WTC11 (cell line): ENCODE data around the gene FABP3. TPM values are rescaled to one million over a fixed set of nuclear protein-coding genes. Genes with fewer than 3 reads are reported as not detected.

ENCODE experiments used
- ATAC-seq: fragments of 200-7000 bp; cut with Tn5 transposase; 2 replicates; pipeline ENCODE4 v1.10.0; 2021; ENCODE audit warnings: mild to moderate bottlenecking, moderate library complexity
- CTCF ChIA-PET: fragments of 300-600 bp; sonication (Branson Sonifier 250); formaldehyde crosslinking; loops from one replicate; lab custom pipeline; 2021; ENCODE audit warnings: antibody characterized with exemption; lab: Charles Lee
- POLR2A ChIA-PET: fragments of 350-600 bp; sonication (Branson Sonifier 250); formaldehyde crosslinking; loops from one replicate; lab custom pipeline; 2021; ENCODE audit warnings: antibody characterized with exemption; lab: Charles Lee
- DNase-seq: peaks from one replicate; pipeline ENCODE4 v3.0.0; 2021; ENCODE audit warnings: low spot score
- H3K27ac Mint-ChIP-seq: 2 replicates; pipeline ENCODE4 v1.8.0; 2021; ENCODE audit warnings: mixed read lengths
- H3K27me3 Mint-ChIP-seq: 2 replicates; pipeline ENCODE4 v1.8.0; 2021; ENCODE audit warnings: low read depth, mild to moderate bottlenecking, moderate library complexity, mixed read lengths
- H3K36me3 Mint-ChIP-seq: 2 replicates; pipeline ENCODE4 v1.8.0; 2021; ENCODE audit warnings: mixed read lengths
- H3K4me1 Mint-ChIP-seq: 2 replicates; pipeline ENCODE4 v1.8.0; 2022; ENCODE audit warnings: mixed read lengths
- H3K4me3 Mint-ChIP-seq: 2 replicates; pipeline ENCODE4 v1.8.0; 2021; ENCODE audit warnings: mild to moderate bottlenecking, moderate library complexity, mixed read lengths
- H3K9me3 Mint-ChIP-seq: 2 replicates; pipeline ENCODE4 v1.8.0; 2021; ENCODE audit warnings: mixed read lengths
- FOXJ3 ChIP-seq: sonication (generic); formaldehyde crosslinking; IDR thresholded peaks from 2 replicates; pipeline ENCODE4 v1.9.0; 2021; ENCODE audit warnings: missing genetic modification reagents, mild to moderate bottlenecking, borderline replicate concordance
- GABPB1 ChIP-seq: sonication (generic); formaldehyde crosslinking; IDR thresholded peaks from 2 replicates; pipeline ENCODE4 v1.8.1; 2023; ENCODE audit warnings: mild to moderate bottlenecking, missing genetic modification reagents
- GTF2I ChIP-seq: fragments of 250-450 bp; sonication (Bioruptor Pico); conservative IDR thresholded peaks from 2 replicates; pipeline ENCODE4 v1.4.0; 2021; ENCODE audit warnings: mild to moderate bottlenecking
- IRF2 ChIP-seq: sonication (generic); formaldehyde crosslinking; IDR thresholded peaks from 2 replicates; pipeline ENCODE4 v1.8.0; 2022; ENCODE audit warnings: low read depth, missing genetic modification reagents, borderline replicate concordance
- KAT7 ChIP-seq: sonication (generic); formaldehyde crosslinking; IDR thresholded peaks from 2 replicates; pipeline ENCODE4 v1.8.1; 2023; ENCODE audit warnings: missing genetic modification reagents, mild to moderate bottlenecking, borderline replicate concordance
- SMAD4 ChIP-seq: sonication (generic); formaldehyde crosslinking; IDR thresholded peaks from 2 replicates; pipeline ENCODE4 v1.8.0; 2022; ENCODE audit warnings: mild to moderate bottlenecking, missing genetic modification reagents
- TEAD1 ChIP-seq: sonication (generic); formaldehyde crosslinking; IDR thresholded peaks from 2 replicates; pipeline ENCODE4 v1.8.0; 2022; ENCODE audit warnings: mild to moderate bottlenecking, missing genetic modification reagents
- TEAD4 ChIP-seq: sonication (generic); formaldehyde crosslinking; IDR thresholded peaks from 2 replicates; pipeline ENCODE4 v1.8.0; 2022; ENCODE audit warnings: mild to moderate bottlenecking, missing genetic modification reagents
- total RNA-seq: library from RNA; stranded (reverse); gene quantifications from 3 replicates; pipeline ENCODE4 v1.2.3, GENCODE V29; 2021
- TF ChIP-seq, protein P1 (sequence below): sonication (generic); formaldehyde crosslinking; IDR thresholded peaks from 2 replicates; pipeline ENCODE4 v1.8.1; 2023; ENCODE audit warnings: mild to moderate bottlenecking, moderate library complexity, missing genetic modification reagents
- TF ChIP-seq, protein P2 (sequence below): sonication (generic); formaldehyde crosslinking; IDR thresholded peaks from 2 replicates; pipeline ENCODE4 v1.8.1; 2022; ENCODE audit warnings: low read depth, missing genetic modification reagents, borderline replicate concordance
- TF ChIP-seq, protein P3 (sequence below): fragments of 250-450 bp; sonication (Bioruptor Pico); IDR thresholded peaks from 2 replicates; pipeline ENCODE4 v1.9.0; 2021; ENCODE audit warnings: mild to moderate bottlenecking
- TF ChIP-seq, protein P4 (sequence below): fragments of 250-450 bp; sonication (Bioruptor Pico); conservative IDR thresholded peaks from 2 replicates; pipeline ENCODE4 v1.9.0; 2021; ENCODE audit warnings: mild to moderate bottlenecking
- TF ChIP-seq, protein P5 (sequence below): fragments of 250-450 bp; sonication (Bioruptor Pico); IDR thresholded peaks from 2 replicates; pipeline ENCODE4 v1.8.0; 2021; ENCODE audit warnings: mild to moderate bottlenecking

The FABP3 gene
- total RNA-seq, 1 experiment from 2014 or later, result 25.0 TPM

DNA sequence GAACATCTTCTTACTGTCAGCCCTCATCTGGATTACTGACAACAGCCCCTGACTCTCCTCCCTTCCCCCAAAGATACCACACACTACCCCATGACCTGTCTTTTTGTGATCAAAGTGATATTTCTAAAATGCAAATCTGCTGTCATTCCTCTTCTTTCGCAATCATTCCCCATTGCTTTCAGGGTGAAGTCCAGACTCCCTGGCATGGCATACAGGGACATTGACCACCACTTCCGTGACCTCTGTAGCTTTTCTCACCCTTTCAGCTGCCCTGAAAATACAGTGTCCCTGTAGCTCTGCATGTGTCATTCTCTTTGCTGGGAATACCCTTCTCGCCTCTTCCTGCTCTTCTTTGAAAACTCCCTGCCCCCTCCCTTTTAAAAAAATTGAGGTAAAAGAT lies 44.3 kb upstream of the FABP3 start:
- H3K27ac Mint-ChIP-seq, result 0 out of 2 replicates have a peak overlapping the region, but pooled peaks have one; percentile 55
- H3K4me3 Mint-ChIP-seq, result no peak overlapping the region
- ATAC-seq (no peak), DNase-seq (no peak)
- H3K4me1 Mint-ChIP-seq, result peaks cover 46% of the 10 kb centered on the region
- TF ChIP-seq, protein P1, sequence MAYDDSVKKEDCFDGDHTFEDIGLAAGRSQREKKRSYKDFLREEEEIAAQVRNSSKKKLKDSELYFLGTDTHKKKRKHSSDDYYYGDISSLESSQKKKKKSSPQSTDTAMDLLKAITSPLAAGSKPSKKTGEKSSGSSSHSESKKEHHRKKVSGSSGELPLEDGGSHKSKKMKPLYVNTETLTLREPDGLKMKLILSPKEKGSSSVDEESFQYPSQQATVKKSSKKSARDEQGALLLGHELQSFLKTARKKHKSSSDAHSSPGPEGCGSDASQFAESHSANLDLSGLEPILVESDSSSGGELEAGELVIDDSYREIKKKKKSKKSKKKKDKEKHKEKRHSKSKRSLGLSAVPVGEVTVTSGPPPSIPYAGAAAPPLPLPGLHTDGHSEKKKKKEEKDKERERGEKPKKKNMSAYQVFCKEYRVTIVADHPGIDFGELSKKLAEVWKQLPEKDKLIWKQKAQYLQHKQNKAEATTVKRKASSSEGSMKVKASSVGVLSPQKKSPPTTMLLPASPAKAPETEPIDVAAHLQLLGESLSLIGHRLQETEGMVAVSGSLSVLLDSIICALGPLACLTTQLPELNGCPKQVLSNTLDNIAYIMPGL (CRISPR knock-in tag), result no peak
- TF ChIP-seq, protein P2, sequence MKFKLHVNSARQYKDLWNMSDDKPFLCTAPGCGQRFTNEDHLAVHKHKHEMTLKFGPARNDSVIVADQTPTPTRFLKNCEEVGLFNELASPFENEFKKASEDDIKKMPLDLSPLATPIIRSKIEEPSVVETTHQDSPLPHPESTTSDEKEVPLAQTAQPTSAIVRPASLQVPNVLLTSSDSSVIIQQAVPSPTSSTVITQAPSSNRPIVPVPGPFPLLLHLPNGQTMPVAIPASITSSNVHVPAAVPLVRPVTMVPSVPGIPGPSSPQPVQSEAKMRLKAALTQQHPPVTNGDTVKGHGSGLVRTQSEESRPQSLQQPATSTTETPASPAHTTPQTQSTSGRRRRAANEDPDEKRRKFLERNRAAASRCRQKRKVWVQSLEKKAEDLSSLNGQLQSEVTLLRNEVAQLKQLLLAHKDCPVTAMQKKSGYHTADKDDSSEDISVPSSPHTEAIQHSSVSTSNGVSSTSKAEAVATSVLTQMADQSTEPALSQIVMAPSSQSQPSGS (CRISPR knock-in tag), result no peak
- no peak for TF ChIP-seq GTF2I
- TF ChIP-seq, protein P3, sequence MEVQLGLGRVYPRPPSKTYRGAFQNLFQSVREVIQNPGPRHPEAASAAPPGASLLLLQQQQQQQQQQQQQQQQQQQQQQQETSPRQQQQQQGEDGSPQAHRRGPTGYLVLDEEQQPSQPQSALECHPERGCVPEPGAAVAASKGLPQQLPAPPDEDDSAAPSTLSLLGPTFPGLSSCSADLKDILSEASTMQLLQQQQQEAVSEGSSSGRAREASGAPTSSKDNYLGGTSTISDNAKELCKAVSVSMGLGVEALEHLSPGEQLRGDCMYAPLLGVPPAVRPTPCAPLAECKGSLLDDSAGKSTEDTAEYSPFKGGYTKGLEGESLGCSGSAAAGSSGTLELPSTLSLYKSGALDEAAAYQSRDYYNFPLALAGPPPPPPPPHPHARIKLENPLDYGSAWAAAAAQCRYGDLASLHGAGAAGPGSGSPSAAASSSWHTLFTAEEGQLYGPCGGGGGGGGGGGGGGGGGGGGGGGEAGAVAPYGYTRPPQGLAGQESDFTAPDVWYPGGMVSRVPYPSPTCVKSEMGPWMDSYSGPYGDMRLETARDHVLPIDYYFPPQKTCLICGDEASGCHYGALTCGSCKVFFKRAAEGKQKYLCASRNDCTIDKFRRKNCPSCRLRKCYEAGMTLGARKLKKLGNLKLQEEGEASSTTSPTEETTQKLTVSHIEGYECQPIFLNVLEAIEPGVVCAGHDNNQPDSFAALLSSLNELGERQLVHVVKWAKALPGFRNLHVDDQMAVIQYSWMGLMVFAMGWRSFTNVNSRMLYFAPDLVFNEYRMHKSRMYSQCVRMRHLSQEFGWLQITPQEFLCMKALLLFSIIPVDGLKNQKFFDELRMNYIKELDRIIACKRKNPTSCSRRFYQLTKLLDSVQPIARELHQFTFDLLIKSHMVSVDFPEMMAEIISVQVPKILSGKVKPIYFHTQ (CRISPR knock-in tag), result no peak
- peak; percentile 32; the same call in 1 of the 2 replicates for TF ChIP-seq GABPB1
- TF ChIP-seq TEAD1 (CRISPR knock-in tag), result no peak
- no peak for TF ChIP-seq TEAD4 (CRISPR knock-in tag)
- ChIA-PET CTCF (interaction anchor here (1.5 to 9.0 kb wide), 2 partner anchors 21 to 132 kb away, joined by 4 to 225 read pairs; no protein-coding TSS in a partner anchor), POLR2A (no interaction called here)
- H3K27me3 Mint-ChIP-seq, result peaks cover 5% of the 10 kb centered on the region; the same call in 1 of the 2 replicates
- H3K9me3 Mint-ChIP-seq, result no peaks in the 10 kb centered on the region
- no peaks in the 10 kb centered on the region for H3K36me3 Mint-ChIP-seq

DNA sequence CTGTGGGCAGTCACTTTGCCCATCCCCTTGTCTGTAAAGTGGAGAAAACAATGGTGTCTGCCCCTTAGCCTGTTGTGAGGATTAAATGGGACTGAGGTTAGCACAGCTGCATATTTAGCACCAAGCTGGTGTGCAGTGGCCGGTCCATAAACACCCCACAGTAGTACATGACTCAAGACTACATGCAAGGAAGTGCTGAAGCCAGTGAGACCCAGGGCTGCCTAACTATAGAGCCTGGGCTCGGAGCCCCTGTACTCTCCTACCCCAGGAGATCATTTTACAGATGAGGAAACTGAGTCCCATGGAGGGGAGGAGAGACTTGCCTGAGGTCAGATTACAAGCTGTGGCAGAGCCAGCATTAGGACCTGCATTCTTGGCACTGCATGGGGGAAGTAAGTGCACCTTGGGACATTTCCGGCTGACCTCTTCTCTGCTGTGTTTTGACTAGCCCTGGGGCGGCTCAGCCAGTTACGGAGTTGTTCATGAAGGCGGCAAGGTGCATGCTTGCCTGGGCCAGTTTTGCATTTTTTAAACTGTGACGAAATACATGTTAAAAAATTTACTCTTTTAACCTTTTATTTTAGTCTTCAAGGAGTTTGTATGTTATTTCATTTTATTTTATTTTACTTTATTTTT lies 43.3 kb upstream of the FABP3 start:
- TF ChIP-seq FOXJ3 (no peak), SMAD4 (no peak), KAT7 (CRISPR knock-in tag) (no peak)
- TF ChIP-seq, protein P4, sequence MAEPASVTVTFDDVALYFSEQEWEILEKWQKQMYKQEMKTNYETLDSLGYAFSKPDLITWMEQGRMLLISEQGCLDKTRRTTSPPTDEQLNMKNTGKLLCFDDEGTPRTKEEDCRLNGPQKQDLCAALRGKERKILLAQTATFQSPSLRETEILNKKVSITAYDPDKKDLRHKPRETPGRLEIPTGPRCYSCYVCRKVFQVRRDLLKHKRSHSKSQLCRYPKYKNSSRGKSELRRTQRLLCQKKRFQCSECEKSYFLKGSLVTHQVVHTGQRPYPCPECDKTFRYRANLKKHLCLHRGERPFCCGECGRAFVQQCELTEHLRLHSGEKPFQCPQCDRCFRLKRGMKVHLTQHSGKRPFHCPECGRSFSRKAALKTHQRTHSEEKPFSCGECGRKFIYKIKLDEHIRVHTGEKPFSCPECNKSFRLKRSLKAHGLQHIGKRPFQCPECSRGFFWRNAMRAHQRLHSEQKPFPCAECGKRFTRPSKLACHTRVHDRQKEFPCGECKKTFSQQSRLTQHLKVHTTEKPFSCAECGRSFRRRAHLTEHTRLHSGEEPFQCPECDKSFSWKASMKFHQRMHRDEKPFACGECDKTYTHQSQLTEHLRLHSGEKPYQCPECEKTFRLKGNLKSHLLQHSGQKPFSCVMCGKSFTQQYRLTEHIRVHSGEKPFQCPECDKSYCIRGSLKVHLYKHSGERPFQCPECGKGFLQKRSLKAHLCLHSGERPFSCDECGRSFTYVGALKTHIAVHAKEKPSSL (CRISPR knock-in tag), result no peak
- Mint-ChIP-seq H3K27me3 (peaks cover 14% of the 10 kb centered on the region), H3K36me3 (no peaks in the 10 kb centered on the region), H3K4me1 (peaks cover 45% of the 10 kb centered on the region), H3K4me3 (no peak overlapping the region), H3K9me3 (no peaks in the 10 kb centered on the region), H3K27ac (no peak overlapping the region)
- DNase-seq, result no peak
- ChIA-PET CTCF (interaction anchor here (0.6 to 9.0 kb wide), 3 partner anchors 20 to 345 kb away, joined by 3 to 225 read pairs (median 4); no protein-coding TSS in a partner anchor), POLR2A (no interaction called here)
- ATAC-seq, result no peak

DNA sequence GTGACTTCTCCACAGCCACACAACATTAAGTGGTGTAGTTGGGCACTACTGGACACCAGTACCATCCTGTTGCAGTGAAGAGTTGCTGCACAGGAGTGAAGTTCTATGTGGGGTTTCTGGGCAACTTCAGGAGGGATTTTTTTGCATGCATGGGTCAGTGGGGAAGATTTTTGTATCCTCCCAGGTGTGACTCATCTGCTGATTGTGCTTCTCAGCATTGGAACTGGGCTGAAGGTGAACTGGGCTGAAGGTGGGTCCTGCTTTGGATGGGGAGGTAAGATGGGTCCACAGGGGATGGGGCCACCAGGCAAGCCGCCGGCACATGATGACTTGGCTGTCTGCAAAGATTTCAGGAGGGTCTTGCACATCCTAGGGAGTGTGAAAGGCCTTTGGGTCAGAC lies 42.8 kb upstream of the FABP3 start:
- Mint-ChIP-seq H3K4me1 (peaks cover 39% of the 10 kb centered on the region), H3K36me3 (no peaks in the 10 kb centered on the region), H3K4me3 (peak overlapping the region; percentile 8), H3K9me3 (no peaks in the 10 kb centered on the region), H3K27ac (no peak overlapping the region), H3K27me3 (peaks cover 16% of the 10 kb centered on the region)
- POLR2A ChIA-PET, result no interaction called here
- DNase-seq, result no peak
- no peak for ATAC-seq
- no peak for TF ChIP-seq IRF2 (CRISPR knock-in tag)
- TF ChIP-seq, protein P5, sequence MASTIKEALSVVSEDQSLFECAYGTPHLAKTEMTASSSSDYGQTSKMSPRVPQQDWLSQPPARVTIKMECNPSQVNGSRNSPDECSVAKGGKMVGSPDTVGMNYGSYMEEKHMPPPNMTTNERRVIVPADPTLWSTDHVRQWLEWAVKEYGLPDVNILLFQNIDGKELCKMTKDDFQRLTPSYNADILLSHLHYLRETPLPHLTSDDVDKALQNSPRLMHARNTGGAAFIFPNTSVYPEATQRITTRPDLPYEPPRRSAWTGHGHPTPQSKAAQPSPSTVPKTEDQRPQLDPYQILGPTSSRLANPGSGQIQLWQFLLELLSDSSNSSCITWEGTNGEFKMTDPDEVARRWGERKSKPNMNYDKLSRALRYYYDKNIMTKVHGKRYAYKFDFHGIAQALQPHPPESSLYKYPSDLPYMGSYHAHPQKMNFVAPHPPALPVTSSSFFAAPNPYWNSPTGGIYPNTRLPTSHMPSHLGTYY, result no peak
- TF ChIP-seq, all 79 proteins: peak for 0
- CTCF ChIA-PET, result interaction anchor here (9.0 kb wide), 1 partner anchor 20 kb away, joined by 225 read pairs; no protein-coding TSS in a partner anchor
